NCI-H69 (cell line): ENCODE results near the gene JMJD6.
A peak's percentile ranks its signal among the peaks of the same experiment; 100 is the strongest.

ENCODE experiments used
- DNase-seq: peaks from one replicate; lab custom pipeline; 2025; lab: John Stamatoyannopoulos, UW

Gene JMJD6

GRCh38 chr17:76697702-76698465, 28.5 kb downstream of the JMJD6 start:
- peak; percentile 90 for DNase-seq

- DNase-seq: peak; percentile 36
Measured at GRCh38 chr17:76696763-76697701, 29.4 kb downstream of the JMJD6 start.

- DNase-seq: no peak
Measured at GRCh38 chr17:76695059-76695831, 31.2 kb downstream of the JMJD6 start.

GRCh38 chr17:76691379-76692191, 34.8 kb downstream of the JMJD6 start:
- DNase-seq: peak; percentile 55

- no peak for DNase-seq
Measured at GRCh38 chr17:76690596-76691280, 35.7 kb downstream of the JMJD6 start.

GRCh38 chr17:76689859-76690258, 36.5 kb downstream of the JMJD6 start:
- no peak for DNase-seq

- DNase-seq: no peak
Measured at GRCh38 chr17:76688165-76688622, 38.2 kb downstream of the JMJD6 start.

GRCh38 chr17:76687298-76688164, 38.9 kb downstream of the JMJD6 start:
- no peak for DNase-seq

- DNase-seq: peak; percentile 60
Measured at GRCh38 chr17:76686538-76687297, 39.7 kb downstream of the JMJD6 start.

GRCh38 chr17:76685846-76686245, 40.6 kb downstream of the JMJD6 start:
- no peak for DNase-seq

- no peak for DNase-seq
Measured at GRCh38 chr17:76685366-76685765, 41.0 kb downstream of the JMJD6 start.

GRCh38 chr17:76684756-76685155, 41.6 kb downstream of the JMJD6 start:
- no peak for DNase-seq

- DNase-seq: peak; percentile 81
Measured at GRCh38 chr17:76683921-76684745, 42.3 kb downstream of the JMJD6 start.

GRCh38 chr17:76683011-76683755, 43.2 kb downstream of the JMJD6 start:
- no peak for DNase-seq

GRCh38 chr17:76682296-76682695, 44.1 kb downstream of the JMJD6 start:
- DNase-seq: no peak

GRCh38 chr17:76681222-76682137, 44.9 kb downstream of the JMJD6 start:
- DNase-seq: peak; percentile 85
